Sigmoid colon (tissue), 4 donors: ENCODE measurements around the gene POU5F2.

Source experiments
- CTCF ChIP-seq, 4 experiments: fragments of 450-650 bp in 3 of 4; fragments of 200-600 bp in 1 of 4; IDR thresholded peaks; one replicate each; pipeline ENCODE4 v1.5.1; 2016 to 2019; ENCODE audit warnings: antibody characterized with exemption in 4 of 4, mild to moderate bottlenecking in 3 of 4, moderate library complexity in 2 of 4
- EP300 ChIP-seq, 4 donors: sonication (generic); formaldehyde crosslinking; IDR thresholded peaks; one replicate each; pipeline ENCODE4 v1.6.1; 2017; ENCODE audit warnings: antibody characterized with exemption in 4 of 4
- POLR2A ChIP-seq, 2 donors: fragments of 450-650 bp; IDR thresholded peaks; one replicate each; pipeline ENCODE4 v1.6.1; 2016; ENCODE audit warnings: antibody characterized with exemption in 2 of 2, mild to moderate bottlenecking in 2 of 2, moderate library complexity in 2 of 2
- POLR2AphosphoS5 ChIP-seq, 4 donors: sonication (generic); formaldehyde crosslinking; IDR thresholded peaks; one replicate each; pipeline ENCODE4 v1.6.1; 2017; ENCODE audit warnings: antibody characterized with exemption in 4 of 4

GRCh38 chr5:93723681-93724080 is 17.7 kb downstream of the POU5F2 start:
- no peak for TF ChIP-seq CTCF (IDR thresholded peaks at IDR 0.05)
- no peak for TF ChIP-seq POLR2A (IDR thresholded peaks at IDR 0.05)
- no peak for TF ChIP-seq POLR2AphosphoS5 (IDR thresholded peaks at IDR 0.05)
- TF ChIP-seq EP300 (IDR thresholded peaks at IDR 0.05): no peak
